GM13977 (cell line): ENCODE measurements around the gene PDCD1.

Source experiments
- DNase-seq: peaks from one replicate; pipeline ENCODE4 v3.0.0; 2012; ENCODE audit warnings: low spot score
- CTCF ChIP-seq: IDR thresholded peaks from 2 replicates; pipeline ENCODE4 v1.5.1; 2012; ENCODE audit warnings: mild to moderate bottlenecking, control low read depth; ENCODE audit not compliant: insufficient read depth; ENCODE audit errors: extremely low read depth, missing control alignments
- in situ Hi-C: fragments of 300-500 bp; cut with MboI; formaldehyde crosslinking; loops from one replicate; pipeline ENCODE4 v1.12.0; 2022; ENCODE audit warnings: low sequenced_read_pairs, low pct_unique_long_range_greater_than_20kb, mixed read lengths, inconsistent platforms; ENCODE audit not compliant: unreplicated experiment

The PDCD1 gene

GRCh38 chr2:241849616-241850543 lies 8.8 kb downstream of the PDCD1 start:
- no peak for TF ChIP-seq CTCF
- in situ Hi-C loops: no loop called here

GRCh38 chr2:241848761-241849615 lies 9.7 kb downstream of the PDCD1 start:
- in situ Hi-C loops: no loop called here
- DNase-seq: no peak
- TF ChIP-seq CTCF: no peak

More at GRCh38 chr2:241849616-241850543, 8.8 kb downstream of the PDCD1 start:
- DNase-seq: peak; percentile 26

- in situ Hi-C loops: no loop called here
These were observed 12.3 kb downstream of the PDCD1 start for GRCh38 chr2:241846406-241846805.

GRCh38 chr2:241844831-241845578 lies 13.7 kb downstream of the PDCD1 start:
- DNase-seq: peak; percentile 27
- in situ Hi-C loops: no loop called here
- TF ChIP-seq CTCF: no peak

More at GRCh38 chr2:241846406-241846805, 12.3 kb downstream of the PDCD1 start:
- DNase-seq: no peak
- TF ChIP-seq CTCF: no peak

- DNase-seq: peak; percentile 92
- in situ Hi-C loops: no loop called here
- TF ChIP-seq CTCF: no peak
These were observed 14.5 kb downstream of the PDCD1 start for GRCh38 chr2:241844066-241844728.
